Globus pallidus (tissue), 1 donor: ENCODE measurements around the gene TMEM190.

ENCODE experiments used
- DNase-seq: peaks from one replicate; pipeline ENCODE4 v3.0.0-alpha.2; 2015; ENCODE audit warnings: low spot score

The TMEM190 gene

DNA sequence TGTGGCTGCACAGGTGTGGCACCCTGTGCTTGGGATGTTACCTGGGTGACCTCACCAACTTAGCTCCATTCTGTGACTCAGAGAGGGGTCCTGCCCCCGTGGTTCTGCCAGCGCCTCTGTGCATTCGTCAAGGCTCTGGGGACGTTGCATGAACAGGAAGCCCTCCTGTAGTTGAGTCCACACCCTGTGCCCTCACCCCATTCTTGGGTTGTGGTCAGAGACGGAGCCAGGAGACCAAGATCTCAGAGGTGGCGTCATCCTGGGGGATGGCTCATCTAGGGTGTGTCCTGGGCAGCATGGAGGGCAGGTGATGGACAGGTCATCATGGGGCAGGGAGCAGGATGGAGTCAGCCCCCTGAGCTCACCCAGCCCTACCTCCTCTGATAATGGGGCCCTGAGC lies 24.6 kb upstream of the TMEM190 start:
- DNase-seq, result no peak

GRCh38 chr19:55352549-55353145 lies 24.0 kb upstream of the TMEM190 start:
- DNase-seq, result no peak

DNA sequence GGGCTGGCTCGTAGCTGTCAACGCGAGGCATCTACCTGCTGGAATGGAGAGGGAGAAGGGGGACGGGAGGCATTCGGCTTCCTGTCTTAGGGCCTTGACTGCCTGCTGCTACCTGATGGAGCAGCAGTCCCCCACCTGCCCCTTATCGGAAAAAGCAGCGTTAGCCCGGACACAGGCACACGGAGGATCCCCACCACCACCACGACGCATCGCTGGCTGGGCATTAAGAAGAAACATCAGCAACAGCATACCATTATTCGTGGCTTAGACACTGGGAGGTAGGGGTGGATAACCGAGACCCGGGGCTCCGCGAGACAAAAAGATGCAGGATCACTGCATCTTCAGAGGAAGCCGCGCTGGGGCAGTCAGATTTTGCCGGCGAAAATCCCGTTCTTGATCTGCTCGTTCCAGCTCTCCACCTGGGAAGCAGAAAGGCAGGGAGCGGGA lies 23.2 kb upstream of the TMEM190 start:
- no peak for DNase-seq

- DNase-seq, result peak; percentile 8
Measured at GRCh38 chr19:55353803-55354697, 22.6 kb upstream of the TMEM190 start.

GRCh38 chr19:55354698-55355212 lies 21.9 kb upstream of the TMEM190 start, which contains the start of gene COX6B2:
Gene COX6B2 (minus strand): TSS chr19:55354719. CDS start chr19:55354521, 198 bp downstream.
- DNase-seq, result no peak

DNA sequence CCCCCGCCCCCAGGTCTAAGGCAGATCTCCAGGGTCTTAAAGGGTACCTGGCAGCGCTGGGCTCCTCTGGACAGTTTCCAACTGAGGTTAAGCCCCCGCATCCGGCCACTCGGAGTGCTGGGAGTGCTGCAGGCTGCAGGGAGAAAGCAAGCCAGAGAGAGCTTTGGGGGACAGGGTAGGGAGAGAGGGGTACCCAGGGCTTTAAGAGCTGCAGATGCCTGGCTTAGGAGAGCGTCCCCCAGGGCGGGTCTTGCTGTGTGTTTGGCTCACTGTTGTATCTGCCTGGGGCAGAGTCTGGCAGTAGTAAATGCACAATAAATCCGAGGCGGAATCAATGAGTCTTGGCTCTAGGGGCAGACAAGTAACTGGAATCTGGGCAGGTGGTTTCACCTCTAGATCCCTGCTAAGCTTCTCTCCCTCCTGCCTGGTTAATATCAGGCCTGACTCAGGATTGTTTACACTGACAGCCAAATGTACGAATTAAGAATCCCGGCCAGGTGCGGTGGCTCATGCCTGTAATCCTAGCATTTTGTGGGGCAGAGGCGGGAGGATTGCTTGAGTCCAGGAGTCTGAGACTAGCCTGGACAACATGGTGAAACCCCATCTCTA lies 21.3 kb upstream of the TMEM190 start:
- no peak for DNase-seq

DNA sequence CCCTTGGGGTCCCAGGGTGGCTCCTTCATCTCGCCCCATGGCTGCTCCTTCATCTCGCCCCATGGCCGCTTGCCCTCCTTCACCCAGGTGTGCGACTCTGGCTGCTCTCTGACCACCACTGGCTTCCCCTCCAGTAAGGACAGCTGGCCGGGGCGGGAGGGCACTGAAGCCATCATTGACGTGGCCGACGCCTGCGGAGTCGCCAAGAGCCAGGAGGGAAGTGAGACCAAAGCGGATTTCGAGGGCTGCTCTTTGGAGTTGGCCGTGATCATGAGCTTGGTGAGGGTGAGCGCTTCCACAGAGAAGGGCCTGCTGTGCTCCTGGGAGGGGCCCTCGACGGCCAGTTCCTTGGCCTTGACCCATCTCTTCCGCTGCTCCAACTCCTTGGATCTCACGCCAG lies 18.1 kb upstream of the TMEM190 start:
- DNase-seq, result no peak

GRCh38 chr19:55358943-55359908 lies 17.4 kb upstream of the TMEM190 start:
- DNase-seq, result no peak

DNA sequence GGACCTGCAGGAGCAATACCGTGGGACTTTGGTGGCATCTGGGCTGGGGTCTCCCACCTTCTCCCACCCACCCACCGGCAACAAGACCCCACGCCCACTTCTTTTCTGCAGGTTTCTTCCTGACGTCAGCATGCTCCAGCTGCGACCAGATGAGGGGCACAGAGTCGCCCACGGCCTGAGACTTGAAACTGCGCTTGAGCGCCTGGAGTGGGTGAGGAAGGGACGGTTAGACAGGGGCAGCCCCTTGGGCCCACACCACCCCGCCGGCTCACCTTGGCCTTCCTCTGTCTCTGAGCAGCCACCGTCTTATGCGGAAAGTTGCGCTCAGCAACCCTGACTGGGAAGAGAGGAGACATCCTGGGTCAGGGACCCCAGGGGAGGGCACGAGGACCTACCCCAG lies 15.7 kb upstream of the TMEM190 start:
- no peak for DNase-seq

DNA sequence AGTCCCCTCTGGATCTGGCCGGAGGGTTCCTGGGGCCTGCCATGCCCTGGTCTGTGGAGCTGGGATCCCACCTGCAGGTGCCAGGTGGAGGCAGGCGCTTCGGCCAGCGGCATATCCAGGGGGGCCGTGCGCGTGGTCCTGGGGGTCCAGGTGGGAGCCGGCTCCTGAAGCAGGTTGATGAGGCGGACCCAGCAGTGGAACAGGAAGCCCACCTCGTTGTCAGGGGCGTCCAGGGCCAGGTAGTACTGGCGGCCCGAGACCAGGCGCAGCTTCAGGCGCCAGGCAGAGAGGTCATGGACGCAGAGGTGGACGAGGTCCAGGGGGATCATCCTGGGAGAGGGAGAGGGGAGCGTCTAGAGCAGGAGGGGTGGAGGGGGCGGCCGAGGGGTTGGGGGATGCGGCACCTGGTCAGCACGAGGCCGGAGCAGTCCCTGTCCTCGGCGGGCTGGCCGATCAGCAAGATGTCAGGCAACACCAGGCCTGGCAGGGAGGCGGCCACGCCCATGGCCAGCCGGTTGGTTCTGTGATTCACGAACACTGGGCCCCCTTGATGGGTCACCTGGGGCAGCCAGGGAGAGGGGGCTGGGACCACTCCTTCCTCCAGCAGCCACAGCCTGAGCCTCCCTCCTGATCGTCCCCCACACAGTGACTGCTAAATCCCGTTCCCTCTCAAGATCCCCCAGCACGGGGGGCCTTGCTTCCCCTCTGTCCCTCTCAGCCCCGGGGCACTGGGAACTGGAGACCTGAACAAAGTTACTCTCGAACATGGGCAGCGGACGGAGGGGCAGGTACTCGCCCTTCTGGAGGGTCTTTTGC lies 14.2 kb upstream of the TMEM190 start:
- no peak for DNase-seq

GRCh38 chr19:55362990-55363716 lies 13.5 kb upstream of the TMEM190 start, which contains the start of gene GARIN5B:
Gene GARIN5B (minus strand): TSS chr19:55363260. CDS start chr19:55363066, 194 bp downstream.
- DNase-seq, result no peak

- no peak for DNase-seq
Measured at GRCh38 chr19:55365245-55365644, 11.4 kb upstream of the TMEM190 start.

DNA sequence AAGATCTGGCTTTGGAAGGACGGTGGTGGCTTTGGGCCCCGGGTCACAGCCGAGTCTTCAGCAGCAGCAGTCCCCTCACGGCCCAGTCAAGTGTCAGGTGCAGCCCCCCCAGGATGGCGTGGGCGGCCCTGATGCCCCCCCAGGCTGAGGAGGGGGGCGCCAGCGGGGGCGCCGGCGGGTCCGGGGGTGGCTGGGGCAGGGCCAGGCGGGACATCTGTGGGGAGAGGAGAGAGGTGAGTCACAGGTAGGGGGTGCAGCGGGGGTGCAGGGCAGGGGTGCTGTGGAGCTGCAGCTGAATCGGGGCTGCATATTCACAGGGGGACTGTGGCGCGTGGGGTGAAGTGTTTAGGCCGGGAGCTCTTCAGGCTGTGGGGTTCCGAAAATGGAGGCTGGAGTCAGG lies 10.7 kb upstream of the TMEM190 start:
- no peak for DNase-seq

- no peak for DNase-seq
Measured at GRCh38 chr19:55366790-55367189, 9.8 kb upstream of the TMEM190 start.

DNA sequence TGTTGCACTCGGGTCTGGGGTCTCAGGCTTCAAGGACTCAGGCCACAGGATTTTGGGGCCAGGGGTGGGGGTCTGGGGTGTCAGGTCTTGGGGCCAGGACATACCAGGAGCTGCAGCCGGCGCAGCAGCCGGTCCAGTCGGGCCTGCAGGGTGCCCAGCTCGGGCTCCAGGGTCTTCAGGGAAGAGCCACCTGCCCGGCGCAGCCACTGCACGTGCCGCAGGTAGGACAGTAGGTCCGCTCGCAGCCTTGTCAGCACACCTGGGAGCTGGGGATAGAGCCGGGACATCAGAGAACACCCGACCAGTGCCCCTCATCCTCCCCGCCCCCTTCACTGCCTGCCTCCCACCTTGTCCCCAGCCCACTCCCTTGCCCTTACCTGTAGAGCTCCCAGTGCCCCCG lies 8.5 kb upstream of the TMEM190 start:
- no peak for DNase-seq

DNA sequence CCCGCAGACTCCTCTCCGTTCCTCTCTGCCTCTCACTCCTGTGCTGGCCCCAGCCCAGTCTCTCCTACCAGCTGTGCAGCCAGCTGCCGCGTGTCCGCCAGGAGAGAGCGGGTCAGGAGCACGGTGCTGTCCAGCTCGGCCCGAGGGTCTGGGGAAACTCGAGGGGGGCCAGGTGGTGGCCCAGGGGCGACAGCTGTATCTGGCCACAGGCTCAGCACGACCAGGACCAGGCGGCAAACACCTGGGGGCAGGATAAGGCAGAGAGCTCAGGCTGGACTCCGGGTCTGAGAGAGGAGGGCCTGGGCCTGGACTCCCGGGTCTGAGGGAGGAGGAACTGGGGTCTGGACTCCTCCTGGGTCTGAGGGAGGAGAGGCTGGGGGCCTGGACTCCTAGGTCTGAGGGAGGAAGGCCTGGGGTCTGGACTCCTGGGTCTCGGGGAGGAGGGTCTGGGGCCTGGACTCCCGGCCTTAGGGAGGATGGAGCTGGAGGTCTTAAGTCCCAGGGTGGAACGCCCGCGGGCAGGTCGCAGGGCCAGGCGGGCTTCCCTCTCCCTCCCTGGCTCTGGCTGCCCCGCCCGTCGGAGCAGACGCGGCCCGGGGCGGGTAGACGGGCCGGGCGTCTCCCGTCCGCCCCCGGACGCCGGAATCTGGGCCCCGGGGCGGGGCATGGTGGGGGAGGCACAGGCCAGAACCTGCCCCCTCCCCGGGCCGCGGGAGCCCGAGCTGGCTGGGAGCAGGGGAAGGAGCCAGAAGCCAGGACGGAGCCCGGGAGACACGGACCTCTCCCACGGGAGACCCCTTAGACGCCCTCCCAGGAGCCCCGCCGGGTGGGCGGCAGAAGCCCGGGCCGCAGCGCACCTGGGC lies 7.7 kb upstream of the TMEM190 start:
- no peak for DNase-seq

GRCh38 chr19:55369653-55370304 lies 6.8 kb upstream of the TMEM190 start:
- DNase-seq, result no peak

DNA sequence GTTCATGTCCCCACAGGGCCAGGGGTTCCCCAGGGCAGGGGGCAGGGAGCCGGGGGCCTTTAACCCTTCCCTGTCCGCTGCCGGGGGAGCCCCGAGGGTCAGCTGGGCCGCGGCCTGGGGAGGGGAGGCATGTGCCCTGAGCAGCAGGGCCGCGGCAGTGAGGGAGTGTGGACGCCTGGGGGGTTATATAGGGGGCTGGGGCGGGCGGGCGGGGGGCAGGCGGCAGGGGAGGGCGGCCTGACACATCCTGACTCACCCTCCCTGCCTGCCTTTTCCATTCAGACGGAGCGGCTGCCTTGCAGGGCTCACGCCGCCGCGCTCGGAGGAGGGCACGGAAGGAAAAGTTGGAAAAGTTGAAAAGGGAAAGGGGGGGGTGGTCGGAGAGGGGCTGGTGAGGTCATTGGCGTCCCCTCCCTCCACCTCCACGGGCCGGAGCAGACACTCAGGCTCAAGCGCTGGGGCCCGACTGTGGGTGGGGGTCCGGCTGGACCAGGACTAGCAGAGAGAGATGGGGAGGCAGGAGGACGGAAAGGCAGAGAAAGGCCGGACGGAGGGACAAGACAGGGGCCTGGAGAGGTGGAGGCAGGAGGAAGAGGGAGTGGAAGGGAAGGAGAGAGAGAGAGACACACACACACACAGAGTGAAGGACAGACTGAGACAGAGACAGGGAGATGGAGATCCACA lies 6.2 kb upstream of the TMEM190 start, which contains the start of gene IL11:
TSS of gene IL11 (minus strand) at position 159 of the 684 bp plus-strand sequence. CDS start at position 6, 153 bp downstream.
- no peak for DNase-seq
